ENCODE measurements around the gene STARD3. TPM values are rescaled to one million over a fixed set of nuclear protein-coding genes. Genes with fewer than 3 reads are reported as not detected.

The STARD3 gene
- total RNA-seq, 1 donor from 2014 or later: 58.2 TPM

- ATAC-seq (ENCODE audit: low read depth) (no peak), DNase-seq (no peak)
- Mint-ChIP-seq H3K27ac (no peak overlapping the region), H3K4me3 (no peak overlapping the region), H3K9me3 (no peaks in the 10 kb centered on the region), H3K36me3 (ENCODE audit: low read depth) (no peaks in the 10 kb centered on the region), H3K27me3 (peaks cover 43% of the 10 kb centered on the region), H3K4me1 (peaks cover 28% of the 10 kb centered on the region)
- TF ChIP-seq, protein P1, sequence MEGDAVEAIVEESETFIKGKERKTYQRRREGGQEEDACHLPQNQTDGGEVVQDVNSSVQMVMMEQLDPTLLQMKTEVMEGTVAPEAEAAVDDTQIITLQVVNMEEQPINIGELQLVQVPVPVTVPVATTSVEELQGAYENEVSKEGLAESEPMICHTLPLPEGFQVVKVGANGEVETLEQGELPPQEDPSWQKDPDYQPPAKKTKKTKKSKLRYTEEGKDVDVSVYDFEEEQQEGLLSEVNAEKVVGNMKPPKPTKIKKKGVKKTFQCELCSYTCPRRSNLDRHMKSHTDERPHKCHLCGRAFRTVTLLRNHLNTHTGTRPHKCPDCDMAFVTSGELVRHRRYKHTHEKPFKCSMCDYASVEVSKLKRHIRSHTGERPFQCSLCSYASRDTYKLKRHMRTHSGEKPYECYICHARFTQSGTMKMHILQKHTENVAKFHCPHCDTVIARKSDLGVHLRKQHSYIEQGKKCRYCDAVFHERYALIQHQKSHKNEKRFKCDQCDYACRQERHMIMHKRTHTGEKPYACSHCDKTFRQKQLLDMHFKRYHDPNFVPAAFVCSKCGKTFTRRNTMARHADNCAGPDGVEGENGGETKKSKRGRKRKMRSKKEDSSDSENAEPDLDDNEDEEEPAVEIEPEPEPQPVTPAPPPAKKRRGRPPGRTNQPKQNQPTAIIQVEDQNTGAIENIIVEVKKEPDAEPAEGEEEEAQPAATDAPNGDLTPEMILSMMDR (IDR thresholded peaks at IDR 0.05): no peak
- intact Hi-C loops (cut with micrococcal nuclease): no loop called here
- ChIA-PET POLR2A (interaction anchor here (0.7 kb wide), 2 partner anchors 818 to 1843 kb away, joined by 3 to 4 read pairs; no protein-coding TSS in a partner anchor), CTCF (interaction anchor here (1.2 kb wide), 1 partner anchor 14 kb away, joined by 5 read pairs; no protein-coding TSS in a partner anchor)
These were observed 28.6 kb upstream of the STARD3 start for GRCh38 chr17:39608142-39608981.

DNA sequence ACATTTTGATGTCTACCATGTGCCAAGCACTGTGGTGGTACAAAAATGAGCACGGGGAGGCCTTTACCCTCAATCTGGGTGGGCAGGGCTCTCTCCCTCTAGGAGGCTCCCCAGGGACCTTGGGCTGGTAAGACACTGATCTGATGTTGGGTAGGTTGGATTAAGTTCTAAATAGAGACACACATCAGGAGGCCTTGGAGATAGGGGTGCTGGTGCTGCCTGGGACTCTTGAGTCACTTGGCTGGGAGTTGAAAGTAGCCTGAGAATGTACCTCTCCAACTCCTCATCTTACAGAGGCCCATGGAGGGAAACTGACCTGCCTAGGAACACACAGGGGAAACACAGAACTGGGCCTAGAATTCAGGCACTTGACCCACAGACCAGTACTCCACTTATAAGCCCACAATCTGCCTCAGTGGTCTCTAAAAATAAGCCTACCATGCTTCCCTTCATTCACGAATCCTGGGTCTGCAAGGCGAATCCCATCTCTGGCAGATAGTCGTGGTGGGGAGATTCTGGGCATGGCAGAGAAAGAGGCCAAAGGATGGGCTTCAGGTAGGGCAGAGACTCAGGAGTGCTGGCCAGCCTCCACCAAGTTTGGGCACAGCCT lies 27.4 kb upstream of the STARD3 start:
- H3K4me1 Mint-ChIP-seq: peaks cover 19% of the 10 kb centered on the region
- H3K36me3 Mint-ChIP-seq (ENCODE audit: low read depth): no peaks in the 10 kb centered on the region
- H3K9me3 Mint-ChIP-seq: no peaks in the 10 kb centered on the region
- H3K27me3 Mint-ChIP-seq: peaks cover 41% of the 10 kb centered on the region
- TF ChIP-seq, protein P1 (IDR thresholded peaks at IDR 0.05): no peak
- intact Hi-C loops (cut with micrococcal nuclease): no loop called here
- no peak overlapping the region for H3K4me3 Mint-ChIP-seq
- no peak overlapping the region for H3K27ac Mint-ChIP-seq
- DNase-seq (no peak), ATAC-seq (ENCODE audit: low read depth) (no peak)
- ChIA-PET POLR2A (no interaction called here), CTCF (no interaction called here)

- intact Hi-C loops (cut with micrococcal nuclease): no loop called here
- ATAC-seq (ENCODE audit: low read depth) (no peak), DNase-seq (no peak)
- H3K36me3 Mint-ChIP-seq (ENCODE audit: low read depth): no peaks in the 10 kb centered on the region
- peaks cover 17% of the 10 kb centered on the region for H3K4me1 Mint-ChIP-seq
- H3K27me3 Mint-ChIP-seq: peaks cover 33% of the 10 kb centered on the region
- CTCF ChIA-PET: no interaction called here
- H3K4me3 Mint-ChIP-seq: no peak overlapping the region
- H3K9me3 Mint-ChIP-seq: no peaks in the 10 kb centered on the region
- POLR2A ChIA-PET: no interaction called here
- TF ChIP-seq, protein P1 (IDR thresholded peaks at IDR 0.05): no peak
- H3K27ac Mint-ChIP-seq: no peak overlapping the region
These were observed 25.4 kb upstream of the STARD3 start for GRCh38 chr17:39611401-39612112.

GRCh38 chr17:39612291-39612894 lies 24.6 kb upstream of the STARD3 start:
- ChIA-PET CTCF (interaction anchor here (1.3 kb wide), 1 partner anchor 9 kb away, joined by 5 read pairs; no protein-coding TSS in a partner anchor), POLR2A (interaction anchor here (0.6 kb wide), 1 partner anchor 201 kb away, joined by 3 read pairs; no protein-coding TSS in a partner anchor)
- ATAC-seq (ENCODE audit: low read depth) (no peak), DNase-seq (no peak)
- H3K4me3 Mint-ChIP-seq: no peak overlapping the region
- H3K9me3 Mint-ChIP-seq: no peaks in the 10 kb centered on the region
- intact Hi-C loops (cut with micrococcal nuclease): no loop called here
- H3K36me3 Mint-ChIP-seq (ENCODE audit: low read depth): no peaks in the 10 kb centered on the region
- peaks cover 28% of the 10 kb centered on the region for H3K27me3 Mint-ChIP-seq
- H3K4me1 Mint-ChIP-seq: peaks cover 11% of the 10 kb centered on the region
- TF ChIP-seq, protein P1 (IDR thresholded peaks at IDR 0.05): no peak
- H3K27ac Mint-ChIP-seq: no peak overlapping the region

Measured in activated B cell treated with CpG ODN at 0.5 μM for 24 hours (primary cell).